CD4-positive, alpha-beta T cell treated with Interferon gamma for 1 hour (primary cell): ENCODE data around the gene MPRIP.
"Not testable (repeated sequence)": the region's sequence is repeated elsewhere in the genome, so short reads cannot be mapped to it uniquely, and the experiment has no call there.

Experiments used
- DNase-seq: peaks from one replicate; pipeline ENCODE4 v3.0.0-alpha.2; 2020

The MPRIP gene

GRCh38 chr17:17172001-17172939 lies 130.0 kb downstream of the MPRIP start:
- no peak for DNase-seq

GRCh38 chr17:17172990-17173389 lies 130.7 kb downstream of the MPRIP start:
- no peak for DNase-seq

GRCh38 chr17:17173921-17174320 lies 131.7 kb downstream of the MPRIP start:
- DNase-seq = no peak

GRCh38 chr17:17175340-17175739 lies 133.1 kb downstream of the MPRIP start:
- no peak for DNase-seq

GRCh38 chr17:17175917-17176316 lies 133.7 kb downstream of the MPRIP start:
- peak; percentile 32 for DNase-seq

GRCh38 chr17:17176341-17176740 lies 134.1 kb downstream of the MPRIP start:
- no peak for DNase-seq

DNA sequence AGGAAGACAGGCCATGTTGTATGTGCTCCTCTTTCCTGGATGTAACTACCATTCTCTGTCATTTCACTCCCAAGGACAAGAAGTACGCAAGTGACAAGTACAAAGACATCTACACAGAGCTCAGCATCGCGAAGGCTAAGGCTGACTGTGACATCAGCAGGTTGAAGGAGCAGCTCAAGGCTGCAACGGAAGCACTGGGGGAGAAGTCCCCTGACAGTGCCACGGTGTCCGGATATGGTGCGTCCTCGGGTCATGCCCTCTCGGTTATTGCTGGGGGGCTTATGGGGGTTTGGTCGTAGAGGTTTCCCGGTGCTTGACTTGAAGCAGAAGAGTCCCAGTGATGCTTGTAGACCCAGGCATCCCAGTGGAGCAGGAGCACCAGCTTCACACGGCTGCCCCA lies 134.9 kb downstream of the MPRIP start:
- DNase-seq = no peak

DNA sequence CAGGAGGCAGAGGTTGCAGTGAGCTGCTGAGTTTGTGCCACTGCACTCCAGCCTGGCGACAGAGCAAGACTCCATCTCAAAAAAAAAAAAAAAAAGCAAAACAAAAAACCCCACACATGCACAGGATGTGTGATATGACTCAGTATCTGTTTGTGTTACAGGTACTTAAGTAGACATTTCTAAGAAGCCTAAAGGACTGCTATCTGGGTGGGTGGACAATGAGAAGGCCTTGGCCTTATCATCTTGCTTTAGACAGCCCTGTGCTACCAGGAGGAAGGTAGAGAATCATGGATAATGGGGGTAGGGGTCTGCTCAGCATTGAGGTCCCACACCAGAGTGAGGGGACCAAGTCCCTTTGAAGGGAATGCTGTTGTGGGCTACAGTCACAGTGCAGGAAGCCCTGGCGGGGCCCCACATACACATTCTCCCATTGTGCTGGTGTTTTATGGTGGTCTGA lies 137.1 kb downstream of the MPRIP start:
- DNase-seq = no peak

GRCh38 chr17:17180141-17180603 lies 137.9 kb downstream of the MPRIP start:
- no peak for DNase-seq

DNA sequence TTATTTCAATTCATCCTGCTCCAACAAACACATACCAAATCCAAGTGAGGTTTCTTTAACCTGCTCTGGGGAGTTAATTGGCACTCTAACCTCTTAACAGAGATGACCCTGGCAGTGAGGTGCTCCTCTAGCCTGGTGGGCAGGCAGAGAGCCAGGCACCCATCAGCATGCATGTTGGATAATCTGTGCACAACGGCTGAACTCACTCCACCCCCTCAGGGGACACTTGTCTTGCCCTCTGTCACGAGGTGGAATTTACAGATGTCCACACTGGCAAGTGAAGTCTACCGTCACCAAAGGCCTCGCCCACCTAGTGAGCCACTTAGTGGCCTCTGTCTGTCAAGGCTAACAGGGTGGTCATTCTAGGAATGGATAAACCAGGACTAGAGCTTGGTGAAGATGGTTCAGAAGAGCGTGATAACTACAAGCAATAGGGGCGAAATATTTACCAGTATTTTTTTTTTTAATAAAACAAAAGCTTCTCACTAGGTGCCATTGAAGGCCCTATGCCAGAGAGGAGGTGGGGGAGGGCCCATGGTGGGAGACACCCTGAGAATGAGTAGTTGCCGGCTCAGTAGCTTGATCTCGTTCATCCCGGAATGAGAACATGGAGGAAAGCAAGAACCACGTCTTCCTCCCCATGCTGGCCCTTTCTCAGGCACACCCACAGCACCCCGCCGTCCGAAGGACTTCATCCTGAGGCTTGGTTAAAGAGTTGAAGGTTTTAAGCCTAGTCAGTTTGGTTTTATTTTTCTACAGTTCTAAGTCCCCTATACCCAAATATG lies 138.7 kb downstream of the MPRIP start:
- DNase-seq = no peak

DNA sequence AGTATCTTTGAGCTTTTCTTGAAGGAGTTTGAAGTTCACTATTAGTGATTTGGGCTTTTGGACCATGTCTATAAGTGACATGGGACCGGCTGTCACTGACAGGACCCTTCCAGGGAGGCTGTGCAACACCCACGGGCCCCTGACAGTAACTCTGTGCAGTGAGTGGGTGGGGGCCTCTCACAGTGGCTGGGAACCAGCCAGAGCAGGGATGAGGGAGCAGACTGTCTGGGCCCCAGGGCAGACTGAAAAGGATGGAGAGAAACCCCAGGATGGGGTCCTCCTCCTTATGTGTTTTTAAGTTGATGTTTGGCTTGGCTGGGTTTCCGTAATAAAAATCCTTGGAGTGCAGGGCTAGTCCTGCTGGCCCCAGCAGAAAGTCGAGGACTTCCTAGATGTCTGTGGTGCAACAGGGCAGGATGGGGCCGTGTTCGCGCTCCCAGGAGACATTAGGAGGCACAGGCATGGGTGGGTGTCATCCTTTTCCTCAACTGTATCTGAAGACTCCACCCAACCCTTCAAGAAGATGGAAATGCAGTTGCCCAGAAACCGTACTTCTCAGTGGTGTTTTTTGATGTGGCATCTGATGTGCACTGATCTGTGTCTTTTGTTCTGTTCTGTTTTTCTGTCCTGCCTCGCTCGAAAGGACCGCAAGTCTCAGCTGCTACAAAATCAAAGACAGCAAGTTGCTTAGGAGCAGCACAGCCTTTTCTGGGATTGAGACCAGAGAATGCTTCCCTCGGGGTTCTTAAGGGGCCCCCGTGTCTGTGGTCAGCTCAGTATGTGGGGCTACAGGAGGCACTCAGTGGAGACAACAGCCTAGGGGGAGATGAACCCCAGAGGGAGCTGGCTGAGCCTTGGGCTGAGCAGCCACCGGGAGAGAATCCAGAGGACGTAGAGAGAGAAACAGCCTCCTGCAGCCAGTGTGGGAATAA lies 139.7 kb downstream of the MPRIP start:
- peak; percentile 31 for DNase-seq

GRCh38 chr17:17182598-17183136 lies 140.4 kb downstream of the MPRIP start:
- no peak for DNase-seq

DNA sequence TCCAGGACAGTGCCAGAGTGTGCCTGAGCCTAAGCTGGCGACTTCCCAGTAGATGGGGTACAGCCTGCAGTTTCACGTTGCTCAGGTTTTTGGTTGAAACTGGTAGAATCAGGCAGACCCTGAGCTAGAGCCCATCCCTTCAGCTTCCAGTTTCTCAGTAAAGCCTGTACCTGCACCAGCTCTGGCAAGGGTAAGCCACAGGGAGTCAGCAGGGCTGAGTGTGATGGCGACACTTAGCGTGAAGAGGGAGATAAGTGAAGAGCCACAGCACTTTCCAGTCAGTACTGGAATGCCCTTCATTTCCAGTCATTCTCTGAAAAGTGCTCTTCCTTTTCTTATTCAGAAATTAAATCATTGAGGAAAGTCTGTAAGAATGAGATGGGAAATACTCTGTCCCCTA lies 141.5 kb downstream of the MPRIP start:
- DNase-seq = no peak

GRCh38 chr17:17184985-17185757 lies 142.9 kb downstream of the MPRIP start:
- not testable (repeated sequence) for DNase-seq

- DNase-seq = no peak
Observed at GRCh38 chr17:17186051-17186450, 143.8 kb downstream of the MPRIP start.

GRCh38 chr17:17186551-17187505 lies 144.6 kb downstream of the MPRIP start:
- no peak for DNase-seq

- no peak for DNase-seq
Observed at GRCh38 chr17:17188586-17188985, 146.3 kb downstream of the MPRIP start.

DNA sequence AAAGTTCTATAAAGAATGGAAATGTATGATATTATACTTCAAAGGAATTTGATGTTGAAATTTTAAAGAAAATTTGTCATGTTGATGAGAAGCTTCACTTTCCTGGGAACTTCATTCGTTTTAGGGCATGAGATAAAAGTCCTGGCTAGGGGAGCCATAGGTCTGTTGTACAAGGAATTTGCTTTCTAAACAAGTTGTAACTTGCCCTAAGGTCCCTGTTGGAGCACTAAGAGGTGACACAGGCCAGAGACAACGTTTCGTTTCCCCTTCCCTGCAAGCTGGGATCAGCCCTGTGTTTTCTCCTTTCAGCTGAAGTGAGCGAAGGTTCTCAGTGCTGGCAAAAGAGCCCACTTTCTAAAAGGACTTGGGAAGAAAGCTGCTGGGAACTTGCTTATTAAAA lies 147.3 kb downstream of the MPRIP start:
- no peak for DNase-seq

- DNase-seq = no peak
Observed at GRCh38 chr17:17190188-17190587, 147.9 kb downstream of the MPRIP start.

DNA sequence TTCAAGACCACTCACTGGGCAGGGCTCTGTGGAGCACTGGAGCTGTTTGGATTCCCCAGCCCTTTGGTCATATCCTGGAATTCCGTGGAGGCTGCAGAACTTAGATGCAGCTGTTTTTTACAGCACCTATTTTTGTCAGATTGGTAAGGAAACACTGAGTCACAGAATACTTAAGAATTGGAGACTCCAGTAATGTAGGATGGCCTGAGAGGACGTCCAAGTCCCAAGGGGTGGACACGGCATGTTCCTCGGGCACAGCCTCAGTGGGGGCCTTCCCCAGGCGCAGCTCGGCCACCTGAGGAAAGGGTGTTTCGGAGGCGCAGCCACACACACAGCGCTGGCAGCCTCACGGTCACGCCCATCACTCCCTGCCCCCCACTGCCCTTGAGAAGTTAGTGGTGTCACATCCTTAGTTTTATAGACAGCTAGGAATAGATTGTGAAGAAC lies 149.1 kb downstream of the MPRIP start:
- DNase-seq = no peak
